Karpas-422 (cell line): ENCODE results near the gene TXNDC2. TPM values are rescaled to one million over a fixed set of nuclear protein-coding genes. Genes with fewer than 3 reads are reported as not detected.

Experiments used
- DNase-seq: peaks from one replicate; pipeline ENCODE4 v3.0.0-alpha.2; 2015
- H2AFZ ChIP-seq: fragments of 200-600 bp; sonication (generic); 2 replicates; pipeline ENCODE4 v1.6.1; 2014; ENCODE audit warnings: antibody characterized with exemption, low read length, mixed read lengths
- H3K27ac ChIP-seq: fragments of 200-600 bp; sonication (generic); 2 replicates; pipeline ENCODE4 v1.5.1; 2014; ENCODE audit warnings: mild to moderate bottlenecking, low read length, moderate library complexity
- H3K27me3 ChIP-seq: fragments of 200-600 bp; sonication (generic); 2 replicates; pipeline ENCODE4 v1.6.1; 2014; ENCODE audit warnings: low read length, mixed read lengths
- H3K36me3 ChIP-seq: fragments of 200-600 bp; sonication (generic); 2 replicates; pipeline ENCODE4 v1.6.1; 2014; ENCODE audit warnings: low read length, mixed read lengths; ENCODE audit not compliant: insufficient read depth
- H3K4me1 ChIP-seq: fragments of 200-600 bp; sonication (generic); 2 replicates; pipeline ENCODE4 v1.6.1; 2014; ENCODE audit warnings: mild to moderate bottlenecking, low read length, mixed read lengths
- H3K4me2 ChIP-seq: fragments of 200-600 bp; sonication (generic); 2 replicates; pipeline ENCODE4 v1.6.1; 2014; ENCODE audit warnings: low read length, low read depth, mild to moderate bottlenecking; ENCODE audit not compliant: poor library complexity, severe bottlenecking
- H3K4me3 ChIP-seq: fragments of 200-600 bp; sonication (generic); 2 replicates; pipeline ENCODE4 v1.5.1; 2014; ENCODE audit warnings: mild to moderate bottlenecking, antibody characterized with exemption, low read length, mixed read lengths
- H3K79me2 ChIP-seq: fragments of 200-600 bp; sonication (generic); 2 replicates; pipeline ENCODE4 v1.6.1; 2014; ENCODE audit warnings: mild to moderate bottlenecking, low read length, mixed read lengths
- H3K9ac ChIP-seq: fragments of 200-600 bp; sonication (generic); 2 replicates; pipeline ENCODE4 v1.6.0; 2014; ENCODE audit warnings: low read length
- H3K9me2 ChIP-seq: fragments of 200-600 bp; sonication (generic), shearing (Covaris generic); replicated peaks from 2 replicates; pipeline ENCODE4 v1.6.0; 2014; ENCODE audit warnings: mild to moderate bottlenecking, low read length, moderate library complexity; ENCODE audit not compliant: insufficient read depth
- H3K9me3 ChIP-seq: fragments of 300-700, 200-600 bp; sonication (generic); 2 replicates; pipeline ENCODE4 v1.6.1; 2014; ENCODE audit warnings: low read length, mixed read lengths
- H4K20me1 ChIP-seq: fragments of 200-600 bp; sonication (generic); 2 replicates; pipeline ENCODE4 v1.6.1; 2014; ENCODE audit warnings: mild to moderate bottlenecking, antibody characterized with exemption, low read length, low read depth; ENCODE audit not compliant: insufficient read depth
- total RNA-seq: library from RNA; depleted of rRNA; stranded (reverse); fragments of >200 nt; shearing (Covaris generic); gene quantifications from 2 replicates; pipeline ENCODE4 v1.2.3, GENCODE V29; 2014; ENCODE audit warnings: low replicate concordance; rRNA removed

The TXNDC2 gene
- not detected in 2 replicates for total RNA-seq

- H4K20me1 ChIP-seq = no peaks in the 10 kb centered on the region
- DNase-seq = no peak
- no peaks in the 10 kb centered on the region for H3K79me2 ChIP-seq
- H3K4me1 ChIP-seq = no peaks in the 10 kb centered on the region
- H3K27ac ChIP-seq = no peak within 1 kb of the TSS
- H3K36me3 ChIP-seq = no peaks in the 10 kb centered on the region
- H3K9me3 ChIP-seq = no peaks in the 10 kb centered on the region
- no peak within 1 kb of the TSS for H2AFZ ChIP-seq
- H3K4me3 ChIP-seq = no peak within 1 kb of the TSS
- H3K9me2 ChIP-seq = no peaks in the 10 kb centered on the region
- no peaks in the 10 kb centered on the region for H3K27me3 ChIP-seq
- H3K4me2 ChIP-seq = no peak within 1 kb of the TSS
- H3K9ac ChIP-seq = no peak within 1 kb of the TSS
Observed at GRCh38 chr18:9885170-9886004, at the start of gene TXNDC2. Gene TXNDC2 (plus strand): TSS chr18:9885973. CDS start chr18:9886681, 708 bp downstream.

- Histone ChIP-seq H3K4me3 (no peak overlapping the region), H3K27ac (no peak overlapping the region), H4K20me1 (no peaks in the 10 kb centered on the region), H3K9ac (no peak overlapping the region), H3K36me3 (no peaks in the 10 kb centered on the region), H3K4me2 (no peak overlapping the region), H3K79me2 (no peaks in the 10 kb centered on the region), H2AFZ (no peak overlapping the region), H3K27me3 (no peaks in the 10 kb centered on the region), H3K9me3 (no peaks in the 10 kb centered on the region), H3K4me1 (no peaks in the 10 kb centered on the region), H3K9me2 (no peaks in the 10 kb centered on the region)
- DNase-seq = no peak
Observed at GRCh38 chr18:9838144-9838877, 47.5 kb upstream of the TXNDC2 start.

DNA sequence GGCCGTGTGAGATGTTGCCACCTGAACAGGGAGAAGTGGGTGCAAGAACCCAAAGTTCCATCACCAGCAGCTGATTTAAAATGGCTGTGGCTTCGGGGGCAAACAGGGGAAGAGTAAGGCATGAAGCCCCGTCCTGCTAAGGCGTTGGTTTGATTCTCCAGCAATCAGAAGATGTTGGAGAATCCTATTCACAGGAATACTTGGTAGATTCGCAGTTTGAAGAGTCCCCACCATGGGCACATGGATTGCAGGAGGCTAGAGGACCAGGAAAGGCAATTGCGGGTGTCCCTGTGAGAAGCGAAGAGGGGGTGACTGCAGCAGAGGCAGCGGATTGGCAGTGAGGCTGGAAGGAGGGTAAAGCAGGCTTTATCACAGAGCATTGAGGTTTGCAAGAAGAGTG lies 46.6 kb upstream of the TXNDC2 start:
- Histone ChIP-seq H3K9me2 (no peaks in the 10 kb centered on the region), H3K4me3 (no peak overlapping the region), H3K27me3 (no peaks in the 10 kb centered on the region), H3K36me3 (no peaks in the 10 kb centered on the region), H3K9me3 (no peaks in the 10 kb centered on the region), H4K20me1 (no peaks in the 10 kb centered on the region), H3K79me2 (no peaks in the 10 kb centered on the region), H3K4me2 (no peak overlapping the region), H3K27ac (no peak overlapping the region), H2AFZ (no peak overlapping the region), H3K4me1 (no peaks in the 10 kb centered on the region), H3K9ac (no peak overlapping the region)
- no peak for DNase-seq

DNA sequence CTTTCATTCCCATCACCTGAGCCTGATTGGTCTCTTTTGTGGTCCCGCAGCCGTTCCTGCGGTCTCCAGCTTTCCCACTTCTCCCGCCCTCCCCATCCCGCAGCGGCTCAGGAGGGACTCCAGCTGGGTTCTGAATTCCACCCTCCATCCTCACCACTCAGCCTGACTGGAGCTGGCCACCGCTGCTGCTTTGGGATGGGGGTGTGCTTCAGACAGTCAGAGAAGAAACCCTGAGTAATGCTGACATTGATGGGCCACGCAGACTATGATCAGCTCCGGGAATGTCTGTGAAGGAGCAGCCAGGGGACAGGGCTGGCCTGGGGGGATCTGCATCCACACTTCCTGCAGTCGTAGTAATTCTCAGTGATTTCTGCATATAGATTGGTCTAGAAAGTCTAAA lies 45.9 kb upstream of the TXNDC2 start:
- H3K4me2 ChIP-seq = no peak overlapping the region
- no peak for DNase-seq
- H4K20me1 ChIP-seq = no peaks in the 10 kb centered on the region
- no peak overlapping the region for H3K27ac ChIP-seq
- H3K27me3 ChIP-seq = no peaks in the 10 kb centered on the region
- no peaks in the 10 kb centered on the region for H3K9me3 ChIP-seq
- no peaks in the 10 kb centered on the region for H3K4me1 ChIP-seq
- H3K9me2 ChIP-seq = no peaks in the 10 kb centered on the region
- no peak overlapping the region for H3K4me3 ChIP-seq
- H3K9ac ChIP-seq = no peak overlapping the region
- no peaks in the 10 kb centered on the region for H3K79me2 ChIP-seq
- H3K36me3 ChIP-seq = no peaks in the 10 kb centered on the region
- no peak overlapping the region for H2AFZ ChIP-seq

DNA sequence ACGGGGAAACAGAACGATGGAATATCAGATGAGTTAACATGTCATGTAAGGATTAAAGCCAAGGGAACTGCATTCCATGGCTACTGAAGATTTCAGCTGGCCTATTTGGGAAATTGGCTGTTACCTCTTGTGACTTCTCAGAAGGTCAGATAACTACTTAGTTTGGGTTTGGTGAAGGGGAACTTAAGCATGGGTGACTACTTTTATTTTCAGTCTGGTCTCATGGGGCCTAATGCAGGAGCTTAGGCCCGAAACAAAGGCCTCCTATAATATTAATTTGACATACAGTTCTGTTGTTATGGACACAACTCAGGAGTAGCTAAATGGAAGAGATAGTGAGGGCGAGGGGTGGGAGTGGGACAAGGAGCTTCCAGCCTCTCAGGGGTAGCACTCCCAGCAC lies 44.0 kb upstream of the TXNDC2 start:
- Histone ChIP-seq H3K4me1 (no peaks in the 10 kb centered on the region), H3K27me3 (no peaks in the 10 kb centered on the region), H3K4me2 (no peak overlapping the region), H4K20me1 (no peaks in the 10 kb centered on the region), H3K36me3 (no peaks in the 10 kb centered on the region), H3K4me3 (no peak overlapping the region), H2AFZ (no peak overlapping the region), H3K79me2 (no peaks in the 10 kb centered on the region), H3K9me2 (no peaks in the 10 kb centered on the region), H3K9ac (no peak overlapping the region), H3K9me3 (no peaks in the 10 kb centered on the region), H3K27ac (no peak overlapping the region)
- DNase-seq = no peak

DNA sequence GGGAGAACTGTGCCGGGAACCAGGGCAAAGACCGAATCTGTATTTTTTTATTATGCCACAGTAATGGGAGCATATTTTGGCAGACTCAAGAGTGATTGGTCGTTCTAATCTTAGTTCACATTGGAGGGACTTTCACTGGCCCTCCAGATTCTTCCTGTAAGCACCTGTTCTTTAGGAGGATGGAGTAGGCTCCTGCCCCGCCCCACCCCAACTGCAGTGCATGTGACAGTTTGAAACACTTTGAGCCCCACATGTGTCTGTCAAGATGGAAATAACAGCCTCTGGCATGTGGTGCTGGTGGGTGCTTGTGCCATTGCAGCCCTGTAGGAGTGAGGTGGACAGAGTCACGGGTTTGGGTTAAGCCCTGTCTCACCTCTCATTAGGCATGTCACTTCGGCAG lies 43.3 kb upstream of the TXNDC2 start:
- H3K79me2 ChIP-seq = no peaks in the 10 kb centered on the region
- no peak overlapping the region for H3K4me2 ChIP-seq
- H3K27ac ChIP-seq = no peak overlapping the region
- H3K27me3 ChIP-seq = no peaks in the 10 kb centered on the region
- H3K36me3 ChIP-seq = no peaks in the 10 kb centered on the region
- no peaks in the 10 kb centered on the region for H3K9me3 ChIP-seq
- H3K4me1 ChIP-seq = no peaks in the 10 kb centered on the region
- DNase-seq = no peak
- no peaks in the 10 kb centered on the region for H4K20me1 ChIP-seq
- H3K4me3 ChIP-seq = no peak overlapping the region
- no peak overlapping the region for H2AFZ ChIP-seq
- no peaks in the 10 kb centered on the region for H3K9me2 ChIP-seq
- H3K9ac ChIP-seq = no peak overlapping the region

DNA sequence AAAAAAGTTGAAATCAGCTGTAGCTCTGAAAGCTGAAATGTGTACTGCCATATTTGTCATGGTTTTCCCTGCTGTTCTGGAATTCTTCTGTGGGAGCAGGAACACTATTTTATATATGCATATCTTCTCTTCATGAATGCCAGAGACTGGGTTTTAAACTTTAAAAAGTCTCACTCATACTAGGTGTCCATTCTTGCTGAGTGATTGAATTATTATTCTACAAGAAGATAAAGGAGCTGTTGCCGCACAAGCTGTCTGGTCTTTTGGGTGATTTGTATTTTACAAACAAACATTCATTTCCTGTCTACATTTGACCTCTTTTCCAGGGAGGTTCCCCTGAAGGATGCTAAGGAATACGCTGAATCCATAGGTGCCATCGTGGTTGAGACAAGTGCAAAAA lies 40.5 kb upstream of the TXNDC2 start:
- H3K79me2 ChIP-seq = no peaks in the 10 kb centered on the region
- H3K9ac ChIP-seq = no peak overlapping the region
- no peaks in the 10 kb centered on the region for H4K20me1 ChIP-seq
- no peaks in the 10 kb centered on the region for H3K9me2 ChIP-seq
- no peaks in the 10 kb centered on the region for H3K9me3 ChIP-seq
- no peaks in the 10 kb centered on the region for H3K4me1 ChIP-seq
- DNase-seq = no peak
- no peak overlapping the region for H3K4me3 ChIP-seq
- no peak overlapping the region for H3K4me2 ChIP-seq
- H3K36me3 ChIP-seq = no peaks in the 10 kb centered on the region
- no peaks in the 10 kb centered on the region for H3K27me3 ChIP-seq
- no peak overlapping the region for H3K27ac ChIP-seq
- H2AFZ ChIP-seq = no peak overlapping the region

DNA sequence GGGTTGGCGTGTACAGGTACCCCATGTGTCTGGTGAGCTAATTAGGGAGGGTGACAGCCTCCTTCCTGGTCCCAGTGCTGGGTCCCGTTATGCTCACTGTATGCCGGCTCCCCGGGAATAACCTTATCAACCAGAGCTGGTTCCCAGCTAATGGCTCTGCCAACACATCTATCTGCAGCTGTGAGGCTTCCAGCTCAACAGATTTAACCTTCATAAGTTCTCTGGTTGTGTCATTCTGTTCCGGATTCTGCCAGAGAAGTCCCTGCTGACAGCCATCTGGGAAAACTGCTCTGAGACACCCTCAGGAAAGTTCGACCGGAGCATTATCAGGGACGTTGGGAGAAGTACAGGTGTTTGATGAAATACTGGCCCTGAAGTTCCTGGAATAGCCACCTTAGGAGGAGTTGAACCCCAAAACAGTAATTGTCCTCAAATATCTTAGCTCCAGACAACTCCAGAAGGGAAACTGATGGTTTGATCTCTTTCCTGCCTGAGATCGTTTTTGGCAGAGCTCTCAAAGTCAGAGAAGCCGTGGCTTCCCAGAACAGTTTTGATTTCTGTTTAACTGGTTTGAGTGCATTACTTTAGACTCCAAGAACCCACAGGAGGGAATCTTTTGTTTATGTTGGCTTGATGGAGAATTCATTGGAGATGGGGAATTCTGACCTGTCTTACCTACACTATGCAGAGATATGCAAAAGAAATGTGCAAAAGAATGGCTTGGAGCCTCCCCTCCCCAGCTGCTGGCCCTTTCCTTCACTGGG lies 39.4 kb upstream of the TXNDC2 start:
- no peaks in the 10 kb centered on the region for H3K27me3 ChIP-seq
- DNase-seq = no peak
- H3K4me1 ChIP-seq = no peaks in the 10 kb centered on the region
- H4K20me1 ChIP-seq = no peaks in the 10 kb centered on the region
- no peaks in the 10 kb centered on the region for H3K79me2 ChIP-seq
- no peak overlapping the region for H3K27ac ChIP-seq
- no peak overlapping the region for H3K9ac ChIP-seq
- no peaks in the 10 kb centered on the region for H3K36me3 ChIP-seq
- H3K4me3 ChIP-seq = no peak overlapping the region
- H3K4me2 ChIP-seq = no peak overlapping the region
- no peak overlapping the region for H2AFZ ChIP-seq
- no peaks in the 10 kb centered on the region for H3K9me2 ChIP-seq
- H3K9me3 ChIP-seq = no peaks in the 10 kb centered on the region
